SK-N-SH (cell line): ENCODE measurements around the gene SMIM7. TPM values are rescaled to one million over a fixed set of nuclear protein-coding genes. Genes with fewer than 3 reads are reported as not detected.

Experiments used
- CTCF ChIA-PET: fragments of 300-600, 350-600 bp; formaldehyde crosslinking; extraction: SDS; loops from one replicate; lab custom pipeline; 2021; lab: Yijun Ruan, JAX
- POLR2A ChIA-PET: fragments of 350-600 bp; sonication (Branson Sonifier 250); formaldehyde crosslinking; extraction: SDS; loops from one replicate; lab custom pipeline; 2020; ENCODE audit warnings: antibody characterized with exemption, inconsistent platforms; lab: Yijun Ruan, JAX
- DNase-seq: peaks from one replicate; pipeline ENCODE4 v3.0.0; 2012
- H2AFZ ChIP-seq: fragments of 200-600 bp; sonication (generic); 2 replicates; pipeline ENCODE4 v1.8.1; 2016; ENCODE audit warnings: antibody characterized with exemption, mild to moderate bottlenecking, low read depth
- H3F3A ChIP-seq: fragments of 200-600 bp; sonication (generic); replicated peaks from 2 replicates; pipeline ENCODE3; 2016; ENCODE audit warnings: antibody characterized with exemption, mild to moderate bottlenecking; ENCODE audit not compliant: insufficient read depth
- H3K27ac ChIP-seq, 2 experiments: fragments of 200-500 bp in 1 of 2; fragments of 200-600 bp in 1 of 2; sonication (Bioruptor generic) in 1 of 2; sonication (generic), shearing (Covaris generic) in 1 of 2; 2 replicates each; pipeline versions ENCODE4 v1.5.1 to v1.6.1; 2014 to 2016; ENCODE audit warnings: low read depth in 2 of 2, inconsistent platforms in 1 of 2, low read length in 1 of 2, mild to moderate bottlenecking in 1 of 2, mixed read lengths in 1 of 2
- H3K27me3 ChIP-seq: fragments of 200-600 bp; sonication (generic), shearing (Covaris generic); 2 replicates; pipeline ENCODE4 v1.6.1; 2016; ENCODE audit warnings: mixed run types; ENCODE audit not compliant: insufficient read depth
- H3K36me3 ChIP-seq, 2 experiments: fragments of 200-500 bp in 1 of 2; fragments of 200-600 bp in 1 of 2; sonication (Bioruptor generic) in 1 of 2; sonication (generic) in 1 of 2; replicated peaks in 1 of 2; 2 replicates each; pipeline versions ENCODE3 to v1.5.1; 2014 to 2016; ENCODE audit warnings: low read length in 1 of 2, mild to moderate bottlenecking in 1 of 2; ENCODE audit not compliant: insufficient read depth in 2 of 2, control insufficient read depth in 1 of 2
- H3K4me1 ChIP-seq, 2 experiments: fragments of 200-500 bp in 1 of 2; fragments of 200-600 bp in 1 of 2; sonication (Bioruptor generic) in 1 of 2; sonication (generic), shearing (Covaris generic) in 1 of 2; 2 replicates each; pipeline versions ENCODE4 v1.5.1 to v1.6.1; 2014 to 2016; ENCODE audit warnings: low read depth in 1 of 2, low read length in 1 of 2, mixed run types in 1 of 2; ENCODE audit not compliant: insufficient read depth in 2 of 2, control insufficient read depth in 1 of 2
- H3K4me2 ChIP-seq: fragments of 200-600 bp; sonication (generic), shearing (Covaris generic); 2 replicates; pipeline ENCODE4 v1.6.1; 2017; ENCODE audit warnings: mixed run types
- H3K4me3 ChIP-seq, 2 experiments: fragments of 200-500 bp in 1 of 2; fragments of 200-600 bp in 1 of 2; sonication (Bioruptor generic) in 1 of 2; sonication (generic), shearing (Covaris generic) in 1 of 2; 2 replicates each; pipeline versions ENCODE4 v1.5.1 to v1.8.1; 2014 to 2016; ENCODE audit warnings: low read depth in 2 of 2, inconsistent platforms in 1 of 2, low read length in 1 of 2, mild to moderate bottlenecking in 1 of 2, mixed read lengths in 1 of 2, moderate library complexity in 1 of 2
- H3K79me2 ChIP-seq: fragments of 200-600 bp; sonication (generic); 2 replicates; pipeline ENCODE4 v1.8.1; 2017; ENCODE audit warnings: mild to moderate bottlenecking; ENCODE audit not compliant: insufficient read depth
- H3K9ac ChIP-seq: fragments of 200-600 bp; sonication (generic); 2 replicates; pipeline ENCODE4 v1.6.1; 2017; ENCODE audit warnings: mixed run types
- H3K9me2 ChIP-seq: fragments of 200-600 bp; sonication (generic); 2 replicates; pipeline ENCODE4 v1.6.1; 2017; ENCODE audit warnings: mixed run types
- H3K9me3 ChIP-seq: fragments of 200-600 bp; sonication (generic); 2 replicates; pipeline ENCODE4 v1.6.1; 2017; ENCODE audit warnings: mixed run types, mild to moderate bottlenecking, moderate library complexity
- H4K20me1 ChIP-seq: fragments of 200-600 bp; sonication (generic); 2 replicates; pipeline ENCODE4 v1.6.1; 2017; ENCODE audit warnings: mild to moderate bottlenecking, mixed run types; ENCODE audit not compliant: insufficient read depth
- CHD2 ChIP-seq: fragments of 150-350 bp; IDR thresholded peaks from 2 replicates; pipeline ENCODE4 v1.6.1; 2018; ENCODE audit warnings: low read length; ENCODE audit not compliant: partially characterized antibody
- ELF1 ChIP-seq: IDR thresholded peaks from 2 replicates; pipeline ENCODE4 v1.4.0; 2012
- FOXM1 ChIP-seq: IDR thresholded peaks from 2 replicates; pipeline ENCODE4 v1.4.0; 2012; ENCODE audit warnings: low read depth, mild to moderate bottlenecking
- JUND ChIP-seq: IDR thresholded peaks from 2 replicates; pipeline ENCODE4 v1.4.0; 2012
- MEF2A ChIP-seq: IDR thresholded peaks from 2 replicates; pipeline ENCODE4 v1.4.0; 2012; ENCODE audit warnings: low read depth, borderline replicate concordance
- MXI1 ChIP-seq: IDR thresholded peaks from 2 replicates; pipeline ENCODE4 v1.6.1; 2012; ENCODE audit warnings: mild to moderate bottlenecking, low read depth, low read length, improper control_type of control experiment
- POLR2AphosphoS5 ChIP-seq: IDR thresholded peaks from 2 replicates; pipeline ENCODE4 v1.6.1; 2012; ENCODE audit warnings: low read depth, low read length
- RAD21 ChIP-seq: IDR thresholded peaks from 2 replicates; pipeline ENCODE4 v1.6.1; 2012; ENCODE audit warnings: mild to moderate bottlenecking, low read length
- RFX5 ChIP-seq: IDR thresholded peaks from 2 replicates; pipeline ENCODE4 v1.6.1; 2012; ENCODE audit warnings: mild to moderate bottlenecking, improper control_type of control experiment, low read length
- TAF1 ChIP-seq: IDR thresholded peaks from 2 replicates; pipeline ENCODE4 v1.6.1; 2012; ENCODE audit warnings: low read depth, mild to moderate bottlenecking, low read length, moderate library complexity, borderline replicate concordance
- TEAD4 ChIP-seq: IDR thresholded peaks from 2 replicates; pipeline ENCODE4 v1.4.0; 2012; ENCODE audit warnings: mild to moderate bottlenecking, borderline replicate concordance; ENCODE audit not compliant: insufficient read depth
- WGBS: methylation state at CpG from one replicate; pipeline ENCODE4 v1.1.6; 2017; ENCODE audit warnings: low lambda C conversion rate; 5-methylcytosine and 5-hydroxymethylcytosine counted together
- polyA plus RNA-seq, 3 experiments: library from polyadenylated mRNA; depleted of rRNA; stranded (reverse); fragments of >200 nt; gene quantifications; 2 replicates each; pipeline ENCODE4 v1.2.3, GENCODE V29; 2012
- TF ChIP-seq, protein P1 (sequence below): IDR thresholded peaks from 2 replicates; pipeline ENCODE4 v1.4.0; 2012; ENCODE audit warnings: low read depth
- TF ChIP-seq, protein P2 (sequence below): fragments of 150-350 bp; IDR thresholded peaks from 2 replicates; pipeline ENCODE4 v1.6.1; 2017; ENCODE audit warnings: antibody characterized with exemption, low read length, low read depth, borderline replicate concordance
- TF ChIP-seq, protein P3 (sequence below): fragments of 200-600 bp; sonication (generic); IDR thresholded peaks from 2 replicates; pipeline ENCODE4 v1.6.1; 2017; ENCODE audit warnings: antibody characterized with exemption, mild to moderate bottlenecking, moderate library complexity
- TF ChIP-seq, protein P4 (sequence below): IDR thresholded peaks from 2 replicates; pipeline ENCODE4; 2012
- TF ChIP-seq, protein P5 (sequence below): IDR thresholded peaks from 2 replicates; pipeline ENCODE4 v1.4.0; 2012; ENCODE audit warnings: low read depth, borderline replicate concordance
- TF ChIP-seq, protein P6 (sequence below): IDR thresholded peaks from 2 replicates; pipeline ENCODE4 v1.6.1; 2012; ENCODE audit warnings: mild to moderate bottlenecking, low read depth, low read length, moderate library complexity

Gene SMIM7
- polyA plus RNA-seq, 1 of the 3 experiments (the other 2 are of a cell fraction), result 74.2 TPM

DNA sequence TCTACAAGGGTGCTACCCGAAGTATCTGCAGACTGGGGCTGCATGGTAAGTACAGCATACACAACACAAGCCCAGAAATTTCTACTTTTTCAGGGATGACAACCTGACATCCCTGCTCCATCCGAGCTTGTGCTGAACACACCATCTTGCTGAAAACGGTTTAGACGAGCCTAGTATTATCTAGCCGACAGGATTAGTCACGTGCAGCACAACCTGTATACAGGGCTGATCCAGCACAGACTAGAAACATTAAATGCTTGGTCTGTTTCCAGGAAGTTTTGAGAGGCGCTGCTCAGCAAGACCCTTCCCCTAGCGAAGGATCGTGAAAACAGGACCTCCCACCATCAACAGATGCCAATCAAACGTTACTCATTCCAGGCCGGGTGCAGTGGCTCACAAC lies 4.2 kb downstream of the SMIM7 start:
- Histone ChIP-seq H3K9ac (no peak overlapping the region), H3K9me2 (no peaks in the 10 kb centered on the region), H3K36me3 (peaks cover 51 to 63% of the 10 kb centered on the region in 2 experiments), H3K4me3 (no peak overlapping the region), H3K4me2 (no peak overlapping the region), H3K9me3 (no peaks in the 10 kb centered on the region), H3K27me3 (no peaks in the 10 kb centered on the region), H4K20me1 (peaks cover 37% of the 10 kb centered on the region)
- POLR2A ChIA-PET, result no interaction called here
- TF ChIP-seq TEAD4, result no peak
- TF ChIP-seq MEF2A, result no peak
- TF ChIP-seq JUND, result no peak
- TF ChIP-seq, protein P1, sequence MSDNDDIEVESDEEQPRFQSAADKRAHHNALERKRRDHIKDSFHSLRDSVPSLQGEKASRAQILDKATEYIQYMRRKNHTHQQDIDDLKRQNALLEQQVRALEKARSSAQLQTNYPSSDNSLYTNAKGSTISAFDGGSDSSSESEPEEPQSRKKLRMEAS, result no peak
- no peak for TF ChIP-seq RFX5
- TF ChIP-seq FOXM1, result no peak
- no peak for TF ChIP-seq RAD21
- TF ChIP-seq ELF1, result no peak
- no peak for TF ChIP-seq TAF1
- TF ChIP-seq, protein P2, sequence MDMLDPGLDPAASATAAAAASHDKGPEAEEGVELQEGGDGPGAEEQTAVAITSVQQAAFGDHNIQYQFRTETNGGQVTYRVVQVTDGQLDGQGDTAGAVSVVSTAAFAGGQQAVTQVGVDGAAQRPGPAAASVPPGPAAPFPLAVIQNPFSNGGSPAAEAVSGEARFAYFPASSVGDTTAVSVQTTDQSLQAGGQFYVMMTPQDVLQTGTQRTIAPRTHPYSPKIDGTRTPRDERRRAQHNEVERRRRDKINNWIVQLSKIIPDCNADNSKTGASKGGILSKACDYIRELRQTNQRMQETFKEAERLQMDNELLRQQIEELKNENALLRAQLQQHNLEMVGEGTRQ, result no peak
- TF ChIP-seq CHD2, result no peak
- TF ChIP-seq, protein P3, sequence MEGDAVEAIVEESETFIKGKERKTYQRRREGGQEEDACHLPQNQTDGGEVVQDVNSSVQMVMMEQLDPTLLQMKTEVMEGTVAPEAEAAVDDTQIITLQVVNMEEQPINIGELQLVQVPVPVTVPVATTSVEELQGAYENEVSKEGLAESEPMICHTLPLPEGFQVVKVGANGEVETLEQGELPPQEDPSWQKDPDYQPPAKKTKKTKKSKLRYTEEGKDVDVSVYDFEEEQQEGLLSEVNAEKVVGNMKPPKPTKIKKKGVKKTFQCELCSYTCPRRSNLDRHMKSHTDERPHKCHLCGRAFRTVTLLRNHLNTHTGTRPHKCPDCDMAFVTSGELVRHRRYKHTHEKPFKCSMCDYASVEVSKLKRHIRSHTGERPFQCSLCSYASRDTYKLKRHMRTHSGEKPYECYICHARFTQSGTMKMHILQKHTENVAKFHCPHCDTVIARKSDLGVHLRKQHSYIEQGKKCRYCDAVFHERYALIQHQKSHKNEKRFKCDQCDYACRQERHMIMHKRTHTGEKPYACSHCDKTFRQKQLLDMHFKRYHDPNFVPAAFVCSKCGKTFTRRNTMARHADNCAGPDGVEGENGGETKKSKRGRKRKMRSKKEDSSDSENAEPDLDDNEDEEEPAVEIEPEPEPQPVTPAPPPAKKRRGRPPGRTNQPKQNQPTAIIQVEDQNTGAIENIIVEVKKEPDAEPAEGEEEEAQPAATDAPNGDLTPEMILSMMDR, result no peak
- TF ChIP-seq POLR2AphosphoS5, result no peak
- TF ChIP-seq MXI1, result no peak
- TF ChIP-seq, protein P4, sequence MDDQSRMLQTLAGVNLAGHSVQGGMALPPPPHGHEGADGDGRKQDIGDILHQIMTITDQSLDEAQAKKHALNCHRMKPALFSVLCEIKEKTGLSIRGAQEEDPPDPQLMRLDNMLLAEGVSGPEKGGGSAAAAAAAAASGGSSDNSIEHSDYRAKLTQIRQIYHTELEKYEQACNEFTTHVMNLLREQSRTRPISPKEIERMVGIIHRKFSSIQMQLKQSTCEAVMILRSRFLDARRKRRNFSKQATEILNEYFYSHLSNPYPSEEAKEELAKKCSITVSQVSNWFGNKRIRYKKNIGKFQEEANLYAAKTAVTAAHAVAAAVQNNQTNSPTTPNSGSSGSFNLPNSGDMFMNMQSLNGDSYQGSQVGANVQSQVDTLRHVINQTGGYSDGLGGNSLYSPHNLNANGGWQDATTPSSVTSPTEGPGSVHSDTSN, result no peak
- TF ChIP-seq, protein P5, sequence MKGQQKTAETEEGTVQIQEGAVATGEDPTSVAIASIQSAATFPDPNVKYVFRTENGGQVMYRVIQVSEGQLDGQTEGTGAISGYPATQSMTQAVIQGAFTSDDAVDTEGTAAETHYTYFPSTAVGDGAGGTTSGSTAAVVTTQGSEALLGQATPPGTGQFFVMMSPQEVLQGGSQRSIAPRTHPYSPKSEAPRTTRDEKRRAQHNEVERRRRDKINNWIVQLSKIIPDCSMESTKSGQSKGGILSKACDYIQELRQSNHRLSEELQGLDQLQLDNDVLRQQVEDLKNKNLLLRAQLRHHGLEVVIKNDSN, result no peak
- TF ChIP-seq, protein P6, sequence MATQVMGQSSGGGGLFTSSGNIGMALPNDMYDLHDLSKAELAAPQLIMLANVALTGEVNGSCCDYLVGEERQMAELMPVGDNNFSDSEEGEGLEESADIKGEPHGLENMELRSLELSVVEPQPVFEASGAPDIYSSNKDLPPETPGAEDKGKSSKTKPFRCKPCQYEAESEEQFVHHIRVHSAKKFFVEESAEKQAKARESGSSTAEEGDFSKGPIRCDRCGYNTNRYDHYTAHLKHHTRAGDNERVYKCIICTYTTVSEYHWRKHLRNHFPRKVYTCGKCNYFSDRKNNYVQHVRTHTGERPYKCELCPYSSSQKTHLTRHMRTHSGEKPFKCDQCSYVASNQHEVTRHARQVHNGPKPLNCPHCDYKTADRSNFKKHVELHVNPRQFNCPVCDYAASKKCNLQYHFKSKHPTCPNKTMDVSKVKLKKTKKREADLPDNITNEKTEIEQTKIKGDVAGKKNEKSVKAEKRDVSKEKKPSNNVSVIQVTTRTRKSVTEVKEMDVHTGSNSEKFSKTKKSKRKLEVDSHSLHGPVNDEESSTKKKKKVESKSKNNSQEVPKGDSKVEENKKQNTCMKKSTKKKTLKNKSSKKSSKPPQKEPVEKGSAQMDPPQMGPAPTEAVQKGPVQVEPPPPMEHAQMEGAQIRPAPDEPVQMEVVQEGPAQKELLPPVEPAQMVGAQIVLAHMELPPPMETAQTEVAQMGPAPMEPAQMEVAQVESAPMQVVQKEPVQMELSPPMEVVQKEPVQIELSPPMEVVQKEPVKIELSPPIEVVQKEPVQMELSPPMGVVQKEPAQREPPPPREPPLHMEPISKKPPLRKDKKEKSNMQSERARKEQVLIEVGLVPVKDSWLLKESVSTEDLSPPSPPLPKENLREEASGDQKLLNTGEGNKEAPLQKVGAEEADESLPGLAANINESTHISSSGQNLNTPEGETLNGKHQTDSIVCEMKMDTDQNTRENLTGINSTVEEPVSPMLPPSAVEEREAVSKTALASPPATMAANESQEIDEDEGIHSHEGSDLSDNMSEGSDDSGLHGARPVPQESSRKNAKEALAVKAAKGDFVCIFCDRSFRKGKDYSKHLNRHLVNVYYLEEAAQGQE, result no peak
- TF ChIP-seq, all 33 proteins: peak for 0
- Histone ChIP-seq H3K79me2 (peaks cover 78% of the 10 kb centered on the region), H2AFZ (no peak overlapping the region), H3K4me1 (peaks cover 7 to 9% of the 10 kb centered on the region in 2 experiments; a peak in 3 of 4 replicates), H3K27ac (no peak overlapping the region), H3F3A (no peaks in the 10 kb centered on the region)
- CTCF ChIA-PET, result no interaction called here
- WGBS, result 90% methylated on average over 9 of the region's 11 CpGs
- no peak for DNase-seq
